ENCODE results near the gene CYP3A7.

The CYP3A7 gene

GRCh38 chr7:99734987-99735386 is at the start of gene CYP3A7:
Gene CYP3A7 (minus strand): TSS chr7:99735196. CDS start chr7:99735093, 103 bp downstream.
- TF ChIP-seq, protein P1, sequence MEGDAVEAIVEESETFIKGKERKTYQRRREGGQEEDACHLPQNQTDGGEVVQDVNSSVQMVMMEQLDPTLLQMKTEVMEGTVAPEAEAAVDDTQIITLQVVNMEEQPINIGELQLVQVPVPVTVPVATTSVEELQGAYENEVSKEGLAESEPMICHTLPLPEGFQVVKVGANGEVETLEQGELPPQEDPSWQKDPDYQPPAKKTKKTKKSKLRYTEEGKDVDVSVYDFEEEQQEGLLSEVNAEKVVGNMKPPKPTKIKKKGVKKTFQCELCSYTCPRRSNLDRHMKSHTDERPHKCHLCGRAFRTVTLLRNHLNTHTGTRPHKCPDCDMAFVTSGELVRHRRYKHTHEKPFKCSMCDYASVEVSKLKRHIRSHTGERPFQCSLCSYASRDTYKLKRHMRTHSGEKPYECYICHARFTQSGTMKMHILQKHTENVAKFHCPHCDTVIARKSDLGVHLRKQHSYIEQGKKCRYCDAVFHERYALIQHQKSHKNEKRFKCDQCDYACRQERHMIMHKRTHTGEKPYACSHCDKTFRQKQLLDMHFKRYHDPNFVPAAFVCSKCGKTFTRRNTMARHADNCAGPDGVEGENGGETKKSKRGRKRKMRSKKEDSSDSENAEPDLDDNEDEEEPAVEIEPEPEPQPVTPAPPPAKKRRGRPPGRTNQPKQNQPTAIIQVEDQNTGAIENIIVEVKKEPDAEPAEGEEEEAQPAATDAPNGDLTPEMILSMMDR (IDR thresholded peaks at IDR 0.05): no peak

- TF ChIP-seq, protein P1 (IDR thresholded peaks at IDR 0.05): no peak
These were observed 49.0 kb upstream of the CYP3A7 start, which contains the start of gene CYP3A4 for GRCh38 chr7:99784007-99784406. Gene CYP3A4 (minus strand): TSS chr7:99784184. CDS start chr7:99784081, 103 bp downstream.

DNA sequence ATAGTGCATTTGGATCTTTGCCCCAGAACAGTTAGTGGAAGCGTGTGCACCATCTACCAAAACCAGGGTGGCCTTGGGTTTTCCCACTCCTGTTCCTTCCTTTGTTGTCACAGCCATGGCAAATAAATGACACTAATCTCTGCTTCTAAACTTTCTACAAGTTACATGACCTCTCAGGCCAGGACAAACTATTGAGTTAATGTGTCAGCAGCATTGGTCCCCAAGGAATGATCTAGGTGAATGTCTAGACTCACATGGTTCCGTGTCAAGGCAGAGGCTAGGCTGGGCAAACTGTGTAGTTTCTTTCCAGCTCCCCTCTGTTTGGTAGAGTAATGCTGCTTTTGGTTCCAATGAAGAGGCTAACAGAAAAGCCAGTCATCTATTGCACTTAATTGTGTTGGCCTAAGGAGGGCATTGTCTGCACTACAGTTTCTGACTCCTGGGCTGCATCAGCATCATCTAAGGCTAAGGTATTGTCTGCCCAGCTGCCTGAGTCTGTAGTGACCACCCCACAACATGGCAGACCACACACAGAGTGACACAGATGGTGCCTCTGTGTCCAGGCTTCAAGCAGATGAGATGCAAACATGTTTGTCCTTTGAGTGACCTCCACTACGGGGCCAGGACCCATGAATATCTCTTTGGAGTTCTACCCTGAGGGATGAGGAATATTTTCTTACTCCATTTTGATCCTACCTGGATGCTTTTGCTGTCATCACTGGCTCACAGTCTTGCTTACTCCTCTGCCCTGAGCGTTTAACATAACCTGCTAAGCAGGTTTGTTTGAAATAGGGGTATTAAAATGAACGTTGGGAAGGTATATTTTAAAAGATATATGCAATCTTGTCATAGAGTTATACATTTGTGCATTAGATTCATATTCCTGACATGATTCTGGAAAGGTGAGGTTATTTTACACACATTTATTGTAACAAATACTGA is 47.3 kb upstream of the CYP3A7 start:
- TF ChIP-seq, protein P1 (IDR thresholded peaks at IDR 0.05): no peak

- TF ChIP-seq, protein P1 (IDR thresholded peaks at IDR 0.05): no peak
These were observed 45.6 kb upstream of the CYP3A7 start for GRCh38 chr7:99780588-99780987.

GRCh38 chr7:99779949-99780348 is 45.0 kb upstream of the CYP3A7 start:
- TF ChIP-seq, protein P1 (IDR thresholded peaks at IDR 0.05): no peak

DNA sequence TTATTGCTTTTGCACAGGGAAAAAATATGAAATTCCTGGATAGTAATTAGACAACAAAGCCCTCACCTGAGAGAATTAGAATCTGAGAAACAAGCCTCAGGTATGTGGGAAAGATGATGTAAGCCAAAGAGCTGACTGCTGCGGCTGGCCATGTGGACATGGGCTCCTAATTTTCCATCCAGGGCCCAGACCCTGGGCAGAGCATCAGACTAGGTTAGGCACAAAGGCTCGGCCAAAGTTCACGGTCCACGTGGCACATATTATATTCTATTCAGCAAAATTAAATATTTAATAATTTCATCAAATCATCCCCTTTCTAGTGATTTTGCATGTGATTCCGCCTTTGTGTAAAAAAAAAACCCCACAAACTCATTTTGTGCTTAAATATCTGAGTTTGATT is 43.9 kb upstream of the CYP3A7 start:
- TF ChIP-seq, protein P1 (IDR thresholded peaks at IDR 0.05): no peak

GRCh38 chr7:99772565-99772964 is 37.6 kb upstream of the CYP3A7 start:
- TF ChIP-seq, protein P1 (IDR thresholded peaks at IDR 0.05): no peak
